Frontal cortex (tissue), 4 donors: ENCODE results near the gene CLDN5. TPM values are rescaled to one million over a fixed set of nuclear protein-coding genes. Genes with fewer than 3 reads are reported as not detected.

Experiments
- DNase-seq, 2 donors: peaks; one replicate each; pipeline ENCODE4 v3.0.0; 2012; ENCODE audit warnings: low spot score in 2 of 2
- FAIRE-seq: peaks from 2 replicates; lab custom pipeline; 2012; peaks lifted over from hg19 to GRCh38; lab: Jason Lieb, UNC
- total RNA-seq: library from RNA; depleted of rRNA; stranded (reverse); fragments of >200 nt; gene quantifications from one replicate; pipeline ENCODE4 v1.2.3, GENCODE V29; 2014
- donor health status: control.
- donor health status: control.
- donor health status: control.

CLDN5 gene
- total RNA-seq, 1 donor from 2014 or later: 84.8 TPM

- FAIRE-seq (no peak), DNase-seq (no peak)
Measured at GRCh38 chr22:19508024-19508776, 16.0 kb downstream of the CLDN5 start.

- no peak for FAIRE-seq
- DNase-seq: no peak
Measured at GRCh38 chr22:19507534-19507861, 16.7 kb downstream of the CLDN5 start.

- DNase-seq (no peak), FAIRE-seq (no peak)
Measured at GRCh38 chr22:19506212-19506611, 18.0 kb downstream of the CLDN5 start.

- no peak for DNase-seq
- FAIRE-seq: no peak
Measured at GRCh38 chr22:19505735-19506126, 18.5 kb downstream of the CLDN5 start.

- FAIRE-seq: no peak
Measured at GRCh38 chr22:19504900-19505734, 19.1 kb downstream of the CLDN5 start.

GRCh38 chr22:19503869-19504268 is 20.3 kb downstream of the CLDN5 start:
- DNase-seq (no peak), FAIRE-seq (no peak)

More at GRCh38 chr22:19504900-19505734, 19.1 kb downstream of the CLDN5 start:
- DNase-seq: no peak

GRCh38 chr22:19503367-19503766 is 20.8 kb downstream of the CLDN5 start:
- FAIRE-seq: no peak
- no peak for DNase-seq

- no peak for DNase-seq
- no peak for FAIRE-seq
Measured at GRCh38 chr22:19501897-19502447, 22.2 kb downstream of the CLDN5 start.

- FAIRE-seq (no peak), DNase-seq (no peak)
Measured at GRCh38 chr22:19499880-19500242, 24.3 kb downstream of the CLDN5 start.

- DNase-seq (no peak), FAIRE-seq (no peak)
Measured at GRCh38 chr22:19499236-19499879, 24.9 kb downstream of the CLDN5 start.

- DNase-seq (no peak), FAIRE-seq (no peak)
Measured at GRCh38 chr22:19498866-19499190, 25.4 kb downstream of the CLDN5 start.

- FAIRE-seq (no peak), DNase-seq (no peak)
Measured at GRCh38 chr22:19498154-19498865, 25.9 kb downstream of the CLDN5 start.

- FAIRE-seq (no peak), DNase-seq (peak in 1 of 2 donors; percentile 34)
Measured at GRCh38 chr22:19497245-19497644, 27.0 kb downstream of the CLDN5 start.

- FAIRE-seq: no peak
Measured at GRCh38 chr22:19496324-19496630, 27.9 kb downstream of the CLDN5 start.

GRCh38 chr22:19495562-19496323 is 28.5 kb downstream of the CLDN5 start:
- DNase-seq (no peak), FAIRE-seq (no peak)

More at GRCh38 chr22:19496324-19496630, 27.9 kb downstream of the CLDN5 start:
- no peak for DNase-seq

GRCh38 chr22:19494676-19495173 is 29.5 kb downstream of the CLDN5 start:
- FAIRE-seq (no peak), DNase-seq (no peak)

GRCh38 chr22:19494001-19494560 is 30.1 kb downstream of the CLDN5 start:
- FAIRE-seq: no peak
- DNase-seq: no peak

GRCh38 chr22:19492504-19493174 is 31.6 kb downstream of the CLDN5 start:
- FAIRE-seq: no peak
- DNase-seq: no peak
